HG03064 (cell line): ENCODE results near the gene DSG2.
"Not testable (repeated sequence)": the region's sequence is repeated elsewhere in the genome, so short reads cannot be mapped to it uniquely, and the experiment has no call there.

Source experiments
- ATAC-seq: cut with Tn5 transposase; IDR thresholded peaks from one replicate; pipeline ENCODE4 v1.9.1; 2021; ENCODE audit warnings: low read depth; ENCODE audit not compliant: unreplicated experiment

The DSG2 gene

DNA sequence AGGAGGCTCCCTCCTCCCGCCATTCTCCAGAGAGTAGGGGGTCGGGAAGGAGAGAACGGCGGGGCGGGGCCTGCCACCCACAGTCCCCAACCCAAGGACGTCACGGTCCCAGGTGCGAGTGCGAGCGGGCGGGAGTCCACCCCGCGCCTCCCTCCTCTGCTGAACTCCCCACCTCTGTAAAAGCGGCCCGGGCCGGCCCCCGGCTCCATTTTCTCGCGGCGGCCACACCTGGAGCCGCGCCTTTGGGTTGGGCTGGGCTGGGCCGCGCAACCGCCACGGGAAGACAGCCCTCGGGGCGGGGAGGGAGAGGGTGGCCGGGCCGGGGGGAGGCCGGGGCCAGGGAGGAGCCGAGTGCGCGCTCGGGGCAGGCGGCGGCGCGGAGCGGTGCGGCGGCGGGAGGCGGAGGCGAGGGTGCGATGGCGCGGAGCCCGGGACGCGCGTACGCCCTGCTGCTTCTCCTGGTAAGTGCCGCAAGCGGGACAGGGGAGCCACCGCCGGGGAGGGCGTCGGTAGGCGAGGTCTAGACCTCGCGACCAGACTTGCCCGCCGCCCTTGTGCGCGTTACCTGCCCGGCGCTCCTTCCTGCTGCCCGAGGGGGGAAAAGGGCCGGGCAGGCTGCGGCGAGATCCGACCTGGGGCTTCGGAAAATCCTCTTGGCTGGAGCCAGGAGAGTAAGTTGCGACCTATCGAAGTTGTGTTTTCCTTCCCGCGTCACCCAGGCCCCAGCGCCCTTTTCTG, at the start of gene DSG2:
DSG2 (plus strand) TSS at position 342 of the 738 bp plus-strand sequence; CDS start at position 417, 75 bp downstream.
- ATAC-seq = peak; percentile 43

- ATAC-seq = no peak
These were observed 47.6 kb upstream of the DSG2 start for GRCh38 chr18:31450409-31450808.

- ATAC-seq = no peak
These were observed 46.4 kb upstream of the DSG2 start for GRCh38 chr18:31451625-31452024.

DNA sequence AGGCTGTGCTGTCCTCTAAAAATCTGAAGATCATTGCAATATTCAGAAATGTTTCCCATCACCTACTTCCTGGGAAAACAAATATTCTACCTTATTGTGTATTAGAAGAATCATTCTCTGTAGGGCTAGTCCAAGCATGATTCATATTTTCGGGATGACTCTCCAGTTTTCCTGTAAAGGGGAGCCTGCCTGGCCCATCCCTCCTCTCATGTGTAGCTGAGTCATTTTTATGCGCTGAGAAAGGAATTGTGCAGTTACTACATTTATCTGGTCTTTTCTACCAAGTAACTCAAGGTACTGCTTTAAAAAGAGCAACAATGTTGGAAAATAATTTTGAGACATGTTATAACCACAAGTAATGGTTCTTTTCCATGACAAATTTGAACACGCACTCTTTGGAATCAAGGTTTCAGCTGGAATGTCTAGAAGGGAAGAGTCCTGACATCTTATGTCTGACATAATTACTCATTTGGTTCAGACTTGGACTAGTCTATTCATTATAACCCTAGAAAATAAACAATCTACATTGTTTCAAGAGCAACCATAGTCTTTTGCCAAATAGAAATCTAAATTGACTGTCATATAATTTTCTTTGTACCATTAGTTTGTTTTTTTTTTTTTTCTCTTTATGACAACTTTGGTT, 43.8 kb upstream of the DSG2 start:
- ATAC-seq = no peak

- no peak for ATAC-seq
These were observed 28.3 kb upstream of the DSG2 start for GRCh38 chr18:31469629-31470028.

DNA sequence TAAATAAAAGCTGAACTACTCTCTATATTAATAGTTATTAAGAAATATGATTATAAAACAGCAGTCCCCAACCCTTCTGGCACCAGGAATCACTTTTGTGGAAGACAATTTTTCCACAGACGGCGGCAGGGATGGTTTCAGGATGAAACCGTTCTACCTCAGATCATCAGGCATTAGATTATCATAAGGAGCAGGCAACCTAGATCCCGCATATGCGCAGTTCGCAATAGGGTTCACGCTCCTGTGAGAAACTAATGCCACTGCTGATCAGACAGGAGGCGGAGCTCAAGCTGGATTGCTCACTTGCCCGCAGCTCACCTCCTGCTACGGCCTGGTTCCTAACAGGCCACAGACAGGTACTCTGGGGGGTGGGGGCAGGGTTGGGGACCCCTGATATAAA, 19.3 kb upstream of the DSG2 start:
- ATAC-seq = no peak

- ATAC-seq = no peak
These were observed 15.9 kb upstream of the DSG2 start for GRCh38 chr18:31482051-31482450.

GRCh38 chr18:31483396-31483795, 14.6 kb upstream of the DSG2 start:
- no peak for ATAC-seq

- ATAC-seq = no peak
These were observed 13.5 kb upstream of the DSG2 start for GRCh38 chr18:31484461-31484860.

DNA sequence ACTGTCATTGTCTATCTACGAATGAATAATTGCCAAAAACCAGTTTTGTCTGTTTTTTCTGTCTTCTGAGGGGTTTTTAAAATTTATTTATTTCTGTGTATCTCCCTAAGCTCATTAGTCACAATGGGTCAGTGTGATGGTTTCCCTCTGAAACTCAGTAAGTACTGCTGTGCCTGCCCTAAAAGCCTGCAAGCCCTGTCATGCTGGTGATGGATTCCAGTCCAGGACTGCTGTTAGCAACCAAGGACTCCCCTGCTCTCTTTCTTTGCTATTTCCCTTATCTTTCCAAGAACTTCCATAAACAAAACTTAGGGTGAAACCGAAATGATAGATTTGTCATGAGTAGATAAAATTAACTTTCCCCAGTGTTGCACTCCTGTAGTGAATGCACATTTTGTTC, 11.8 kb upstream of the DSG2 start:
- no peak for ATAC-seq

DNA sequence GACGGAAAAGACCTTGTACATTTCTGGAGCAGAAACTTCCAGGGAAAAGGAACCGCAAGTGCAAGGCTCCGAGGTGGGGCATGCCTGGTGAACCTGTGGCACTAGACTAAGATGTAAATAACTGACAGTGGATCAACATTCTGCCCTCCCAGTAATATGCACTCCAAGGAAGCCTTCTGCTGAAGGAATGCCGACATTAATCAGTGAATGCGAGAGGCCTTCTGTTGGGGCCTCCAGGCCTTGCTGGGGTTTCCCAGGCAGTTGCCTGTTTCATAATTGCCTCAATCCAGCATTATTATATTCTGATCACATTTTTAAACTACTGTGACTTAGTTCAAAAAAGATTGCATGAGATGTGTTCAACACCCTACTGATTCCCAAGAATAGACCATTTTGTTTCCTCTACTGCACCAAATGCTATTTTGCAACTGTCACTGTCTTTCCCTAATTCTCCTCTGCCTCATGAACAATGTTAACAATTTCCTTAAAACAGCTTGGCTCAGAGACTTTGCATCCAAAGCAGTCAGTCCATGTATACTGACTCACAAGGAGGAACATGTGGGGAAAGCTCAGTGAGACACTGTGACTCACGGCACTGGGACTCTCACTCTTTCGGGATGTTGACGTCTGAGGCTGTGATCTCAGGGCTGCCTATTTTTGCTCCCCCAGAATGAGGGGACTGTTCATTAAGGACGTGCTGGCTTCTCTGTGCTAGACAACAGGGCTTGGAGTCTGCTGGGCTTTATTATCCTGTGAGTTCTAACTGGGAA, 10.5 kb upstream of the DSG2 start:
- ATAC-seq = no peak

GRCh38 chr18:31489311-31489710, 8.7 kb upstream of the DSG2 start:
- no peak for ATAC-seq

GRCh38 chr18:31490387-31490786, 7.6 kb upstream of the DSG2 start:
- no peak for ATAC-seq

DNA sequence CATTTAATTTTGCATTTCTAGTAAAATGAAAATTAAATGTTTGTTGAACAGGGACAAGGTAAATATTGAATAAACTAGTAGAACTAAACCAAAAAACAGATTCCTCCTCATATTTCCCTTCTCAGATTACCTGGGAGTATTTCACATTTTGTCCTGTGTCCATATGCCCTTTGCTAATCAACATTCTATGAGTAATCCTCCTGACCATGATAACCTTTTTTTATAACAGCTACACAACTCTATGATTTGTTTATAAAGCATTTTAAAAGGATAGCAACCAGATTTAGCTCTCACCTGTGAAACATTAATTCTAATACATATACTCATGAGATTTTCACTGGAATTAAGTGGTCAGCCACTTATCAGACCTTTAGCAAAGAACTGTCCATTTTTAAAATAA, 7.1 kb upstream of the DSG2 start:
- no peak for ATAC-seq

GRCh38 chr18:31491586-31491985, 6.4 kb upstream of the DSG2 start:
- ATAC-seq = no peak

DNA sequence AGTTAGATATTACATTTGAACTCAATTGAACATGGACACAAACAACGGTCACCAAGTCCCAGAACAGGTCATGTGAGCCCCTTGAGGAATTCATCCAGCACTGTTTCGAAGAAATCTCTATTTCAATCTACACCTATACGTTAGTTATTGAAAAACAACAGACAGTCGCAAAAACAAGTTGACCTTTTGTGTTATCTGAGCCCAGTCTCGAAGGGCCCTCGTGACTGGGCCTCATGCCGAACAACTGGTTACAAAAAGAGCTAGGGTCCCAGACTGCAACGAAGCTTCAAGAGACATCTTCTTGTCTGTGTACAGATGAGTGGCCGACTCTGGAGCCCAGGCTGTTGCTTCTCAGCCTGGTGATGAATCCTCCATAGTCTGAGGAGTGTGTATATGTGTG, 5.3 kb upstream of the DSG2 start:
- ATAC-seq = no peak

- no peak for ATAC-seq
These were observed 4.8 kb upstream of the DSG2 start for GRCh38 chr18:31493171-31493570.

DNA sequence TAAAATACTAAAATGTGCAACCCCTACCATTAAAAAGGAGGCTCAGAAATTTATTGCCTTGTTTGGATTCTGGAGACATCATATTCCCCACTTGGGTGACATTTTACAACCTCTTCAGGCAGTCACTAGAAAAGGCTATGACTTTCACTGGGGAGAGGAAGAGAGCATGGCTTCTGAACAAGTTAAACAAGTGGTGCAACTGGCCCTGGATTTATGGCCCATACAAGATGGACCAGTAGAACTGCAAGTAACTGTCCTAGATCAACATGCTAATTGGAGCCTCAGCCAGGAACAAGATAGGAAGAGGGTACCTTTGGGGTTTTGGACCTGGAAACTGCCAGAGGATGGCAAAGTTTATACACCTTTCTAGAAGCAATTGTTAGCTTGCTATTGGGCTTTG, 4.0 kb upstream of the DSG2 start:
- ATAC-seq = no peak

DNA sequence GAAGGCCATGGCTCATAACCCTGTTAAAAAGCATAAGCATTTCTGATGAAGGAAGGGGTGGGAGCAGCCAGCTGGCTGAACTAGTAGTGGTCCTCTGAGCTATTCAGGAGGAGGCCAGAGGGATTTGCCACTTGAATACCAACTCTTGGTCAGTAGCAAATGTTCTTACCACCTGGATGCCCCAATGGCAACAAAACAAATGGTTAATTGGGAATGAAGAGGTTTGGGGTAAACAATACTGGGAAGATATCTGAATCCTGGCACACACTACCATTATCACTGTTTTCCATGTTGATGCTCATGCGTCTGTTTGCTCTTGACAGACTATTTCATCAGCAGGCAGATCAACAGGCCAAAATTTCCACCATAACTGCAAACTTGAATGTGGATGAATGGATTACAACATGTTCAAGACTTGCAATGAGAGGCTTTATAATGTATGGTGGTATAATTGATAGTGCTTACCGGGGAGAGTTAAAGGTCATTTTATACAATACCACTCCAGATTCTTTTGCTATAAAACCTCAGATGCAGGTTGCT, 3.2 kb upstream of the DSG2 start:
- ATAC-seq = not testable (repeated sequence)

DNA sequence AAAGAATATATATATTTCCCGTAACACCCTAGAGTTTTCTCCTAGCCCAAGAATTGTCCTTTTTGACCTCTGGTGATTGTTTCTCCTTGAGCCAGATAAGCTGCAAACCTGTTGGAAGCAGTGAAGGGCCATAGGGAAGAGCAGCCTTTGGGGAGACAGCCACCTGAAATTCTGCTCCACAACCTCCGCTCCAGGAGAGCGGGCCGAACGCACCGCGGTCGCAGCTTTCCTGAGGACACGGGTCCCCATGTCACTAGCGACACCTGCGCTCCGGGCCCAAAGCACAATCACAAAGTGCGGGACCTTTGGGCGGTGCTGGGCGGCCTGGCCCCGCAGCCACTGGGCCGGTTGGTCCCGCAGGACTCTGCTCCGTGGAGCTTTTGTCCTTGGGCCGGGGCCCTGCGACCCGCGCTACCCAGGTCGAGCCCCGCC, 557 bp upstream of the DSG2 start:
- no peak for ATAC-seq
